Astrocyte of the cerebellum (primary cell): ENCODE results near the gene ZNF511.
"Not testable (repeated sequence)": the region's sequence is repeated elsewhere in the genome, so short reads cannot be mapped to it uniquely, and the experiment has no call there.

Experiments
- DNase-seq: peaks from one replicate; pipeline ENCODE4 v3.0.0-alpha.2; 2011; ENCODE audit warnings: low read depth
- H3K4me3 ChIP-seq: 2 replicates; pipeline ENCODE4 v1.5.1; 2011; ENCODE audit warnings: mild to moderate bottlenecking, low read depth, low read length, moderate library complexity
- in situ Hi-C: cut with HindIII; loops from 2 replicates; pipeline ENCODE4 v1.10.0; 2017; ENCODE audit warnings: low sequenced_read_pairs
- TF ChIP-seq, protein P1 (sequence below): IDR thresholded peaks from 2 replicates; pipeline ENCODE4 v1.5.1; 2012; ENCODE audit warnings: low read length, low read depth, moderate library complexity, mild to moderate bottlenecking; ENCODE audit errors: missing control alignments

The ZNF511 gene

DNA sequence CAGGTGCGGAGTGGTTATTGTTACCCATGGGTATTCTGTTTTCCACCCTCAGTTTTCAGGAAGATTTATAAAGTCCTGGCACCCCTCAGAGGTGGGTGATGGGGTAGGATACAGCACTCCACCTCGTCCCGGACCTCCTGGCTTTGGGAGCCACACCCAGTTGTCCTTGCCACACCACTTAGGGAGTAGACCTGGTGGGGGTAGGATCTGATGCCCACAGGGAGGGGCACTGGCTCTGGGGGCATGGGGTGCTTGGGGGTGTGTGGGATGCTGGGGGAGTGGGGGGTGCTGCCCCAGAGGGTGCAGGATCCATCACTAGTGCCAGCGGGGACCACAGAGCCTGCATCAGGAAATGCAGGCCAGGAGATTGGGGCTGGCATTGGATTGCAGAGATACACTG is 4.5 kb downstream of the ZNF511 start:
- in situ Hi-C loops = no loop called here
- DNase-seq = no peak
- TF ChIP-seq, protein P1, sequence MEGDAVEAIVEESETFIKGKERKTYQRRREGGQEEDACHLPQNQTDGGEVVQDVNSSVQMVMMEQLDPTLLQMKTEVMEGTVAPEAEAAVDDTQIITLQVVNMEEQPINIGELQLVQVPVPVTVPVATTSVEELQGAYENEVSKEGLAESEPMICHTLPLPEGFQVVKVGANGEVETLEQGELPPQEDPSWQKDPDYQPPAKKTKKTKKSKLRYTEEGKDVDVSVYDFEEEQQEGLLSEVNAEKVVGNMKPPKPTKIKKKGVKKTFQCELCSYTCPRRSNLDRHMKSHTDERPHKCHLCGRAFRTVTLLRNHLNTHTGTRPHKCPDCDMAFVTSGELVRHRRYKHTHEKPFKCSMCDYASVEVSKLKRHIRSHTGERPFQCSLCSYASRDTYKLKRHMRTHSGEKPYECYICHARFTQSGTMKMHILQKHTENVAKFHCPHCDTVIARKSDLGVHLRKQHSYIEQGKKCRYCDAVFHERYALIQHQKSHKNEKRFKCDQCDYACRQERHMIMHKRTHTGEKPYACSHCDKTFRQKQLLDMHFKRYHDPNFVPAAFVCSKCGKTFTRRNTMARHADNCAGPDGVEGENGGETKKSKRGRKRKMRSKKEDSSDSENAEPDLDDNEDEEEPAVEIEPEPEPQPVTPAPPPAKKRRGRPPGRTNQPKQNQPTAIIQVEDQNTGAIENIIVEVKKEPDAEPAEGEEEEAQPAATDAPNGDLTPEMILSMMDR = no peak
- no peak overlapping the region for H3K4me3 ChIP-seq

GRCh38 chr10:133314911-133315310 is 6.2 kb downstream of the ZNF511 start:
- in situ Hi-C loops = no loop called here
- DNase-seq = no peak
- TF ChIP-seq, protein P1 = no peak
- H3K4me3 ChIP-seq = no peak overlapping the region

- TF ChIP-seq, protein P1 = no peak
- in situ Hi-C loops = no loop called here
- no peak overlapping the region for H3K4me3 ChIP-seq
- DNase-seq = no peak
These were observed 7.1 kb downstream of the ZNF511 start for GRCh38 chr10:133315847-133316246.

- DNase-seq = no peak
- in situ Hi-C loops = no loop called here
- TF ChIP-seq, protein P1 = no peak
These were observed 7.6 kb downstream of the ZNF511 start for GRCh38 chr10:133316266-133316665.

GRCh38 chr10:133316732-133317131 is 8.0 kb downstream of the ZNF511 start:
- H3K4me3 ChIP-seq = no peak overlapping the region
- in situ Hi-C loops = no loop called here
- TF ChIP-seq, protein P1 = no peak
- DNase-seq = no peak

More at GRCh38 chr10:133316266-133316665, 7.6 kb downstream of the ZNF511 start:
- H3K4me3 ChIP-seq = no peak overlapping the region

- peak overlapping the region; percentile 36 for H3K4me3 ChIP-seq
- DNase-seq = no peak
- TF ChIP-seq, protein P1 = peak; percentile 72
- in situ Hi-C loops = no loop called here
These were observed 9.9 kb downstream of the ZNF511 start for GRCh38 chr10:133318494-133319127.

DNA sequence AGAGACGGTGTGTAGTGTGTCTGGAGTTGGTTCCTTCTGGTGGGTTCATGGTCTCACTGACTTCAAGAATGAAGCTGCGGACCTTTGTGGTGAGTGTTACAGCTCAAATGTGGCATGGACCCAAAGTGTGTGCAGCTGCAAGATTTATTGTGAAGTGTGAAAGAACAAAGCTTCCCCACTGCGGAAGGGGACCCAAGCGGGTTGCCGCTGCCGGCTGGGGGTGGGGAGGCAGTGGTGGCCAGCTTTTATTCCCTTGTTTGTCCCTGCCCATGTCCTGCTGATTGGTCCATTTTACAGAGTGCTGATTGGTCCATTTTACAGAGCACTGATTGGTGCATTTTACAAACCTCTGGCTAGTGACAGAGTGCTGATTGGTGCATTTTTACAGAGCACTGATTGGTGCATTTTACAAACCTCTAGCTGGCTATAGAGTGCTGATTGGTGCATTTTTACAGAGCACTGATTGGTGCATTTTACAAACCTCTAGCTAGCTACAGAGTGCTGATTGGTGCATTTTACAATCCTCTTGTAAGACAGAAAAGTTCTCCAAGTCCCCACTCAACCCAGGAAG is 12.2 kb downstream of the ZNF511 start:
- H3K4me3 ChIP-seq, DNase-seq, in situ Hi-C loops: not testable (repeated sequence)

GRCh38 chr10:133322064-133322709 is 13.5 kb downstream of the ZNF511 start:
- in situ Hi-C loops, DNase-seq, H3K4me3 ChIP-seq: not testable (repeated sequence)
